ENCODE data around the gene HAAO.

HAAO gene

GRCh38 chr2:42792087-42792582, 248 bp downstream of the HAAO start:
- no peak for DNase-seq

GRCh38 chr2:42791606-42792005, 777 bp downstream of the HAAO start:
- no peak for DNase-seq

GRCh38 chr2:42789751-42790150, 2.6 kb downstream of the HAAO start:
- DNase-seq = no peak

- DNase-seq = no peak
Measured at GRCh38 chr2:42788882-42789281, 3.5 kb downstream of the HAAO start.

GRCh38 chr2:42788478-42788793, 3.9 kb downstream of the HAAO start:
- DNase-seq = no peak

- no peak for DNase-seq
Measured at GRCh38 chr2:42787788-42788477, 4.5 kb downstream of the HAAO start.

GRCh38 chr2:42787424-42787787, 5.0 kb downstream of the HAAO start:
- no peak for DNase-seq

GRCh38 chr2:42786561-42787345, 5.6 kb downstream of the HAAO start:
- no peak for DNase-seq

GRCh38 chr2:42784204-42784880, 8.0 kb downstream of the HAAO start:
- DNase-seq = no peak

- no peak for DNase-seq
Measured at GRCh38 chr2:42783511-42783910, 8.9 kb downstream of the HAAO start.

GRCh38 chr2:42781181-42781580, 11.2 kb downstream of the HAAO start:
- DNase-seq = no peak

- DNase-seq = no peak
Measured at GRCh38 chr2:42777883-42778805, 14.2 kb downstream of the HAAO start.

GRCh38 chr2:42775810-42776209, 16.6 kb downstream of the HAAO start:
- no peak for DNase-seq

GRCh38 chr2:42775186-42775585, 17.2 kb downstream of the HAAO start:
- DNase-seq = no peak

- DNase-seq = no peak
Measured at GRCh38 chr2:42771546-42772153, 20.7 kb downstream of the HAAO start.

GRCh38 chr2:42770288-42771131, 21.9 kb downstream of the HAAO start:
- DNase-seq = no peak

- DNase-seq = no peak
Measured at GRCh38 chr2:42769583-42770287, 22.6 kb downstream of the HAAO start.

- DNase-seq = no peak
Measured at GRCh38 chr2:42768706-42769256, 23.6 kb downstream of the HAAO start.

- no peak for DNase-seq
Measured at GRCh38 chr2:42767899-42768705, 24.3 kb downstream of the HAAO start.

Measured in NCI-H2081 treated with DMSO at 0.1 percent for 48 hours (cell line).